A549 (cell line): ENCODE results near the gene MAML3. TPM values are rescaled to one million over a fixed set of nuclear protein-coding genes. Genes with fewer than 3 reads are reported as not detected.

Source experiments
- ATAC-seq, 2 experiments: fragments of 200-7000 bp in 1 of 2; fragments of >200 bp in 1 of 2; cut with Nextera tagmentation in 1 of 2; cut with Tn5 transposase in 1 of 2; 3 replicates each; pipeline versions ENCODE4 v1.8.0 to v1.9.1; 2018 to 2020; ENCODE audit warnings: mild to moderate bottlenecking in 1 of 2, moderate library complexity in 1 of 2
- CTCF ChIA-PET: fragments of 300-600 bp; sonication (Branson Sonifier 250); formaldehyde crosslinking; extraction: SDS; loops from one replicate; lab custom pipeline; 2021; ENCODE audit warnings: antibody characterized with exemption, inconsistent platforms; lab: Yijun Ruan, JAX
- POLR2A ChIA-PET: fragments of 350-600 bp; formaldehyde crosslinking; extraction: SDS; loops from one replicate; lab custom pipeline; 2021; ENCODE audit warnings: antibody characterized with exemption, inconsistent platforms; lab: Yijun Ruan, JAX
- DNase-seq, 2 experiments: peaks; one replicate each; pipeline versions ENCODE4 v3.0.0 to v3.0.0-alpha.2; 2011 to 2016; ENCODE audit warnings: low read depth in 1 of 2, low spot score in 1 of 2
- FAIRE-seq: peaks from 2 replicates; lab custom pipeline; 2011; peaks lifted over from hg19 to GRCh38; lab: Jason Lieb, UNC
- H3K27ac ChIP-seq, 2 experiments: fragments of >200 bp; sonication (Bioruptor Twin); formaldehyde crosslinking; 3 replicates each; pipeline ENCODE4 v1.5.1; 2016 to 2017
- H3K4me1 ChIP-seq: fragments of >200 bp; sonication (Bioruptor Twin); formaldehyde crosslinking; 3 replicates; pipeline ENCODE4 v1.6.1; 2016
- H3K4me2 ChIP-seq: fragments of >200 bp; sonication (Bioruptor Twin); formaldehyde crosslinking; 3 replicates; pipeline ENCODE4 v1.6.1; 2016
- H3K4me3 ChIP-seq: fragments of >200 bp; sonication (Bioruptor Twin); formaldehyde crosslinking; 3 replicates; pipeline ENCODE4 v1.5.1; 2016
- H3K9me3 ChIP-seq: fragments of >200 bp; sonication (Bioruptor Twin); formaldehyde crosslinking; 3 replicates; pipeline ENCODE4 v1.6.1; 2016
- BHLHE40 ChIP-seq: IDR thresholded peaks from 2 replicates; pipeline ENCODE4 v1.6.1; 2012; ENCODE audit warnings: low read depth, low read length, inconsistent platforms
- CEBPB ChIP-seq, 2 experiments: fragments of >200 bp in 1 of 2; sonication (Bioruptor Twin) in 1 of 2; formaldehyde crosslinking in 1 of 2; IDR thresholded peaks; 2 replicates each; pipeline ENCODE4 v1.6.1; 2012 to 2016
- ESRRA ChIP-seq: fragments of 150-350 bp; IDR thresholded peaks from 2 replicates; pipeline ENCODE4 v1.6.1; 2014; ENCODE audit warnings: mild to moderate bottlenecking, low read length, borderline replicate concordance
- FOSL2 ChIP-seq, 2 experiments: fragments of 450-650 bp in 1 of 2; fragments of >200 bp in 1 of 2; sonication (Bioruptor Twin) in 1 of 2; formaldehyde crosslinking; IDR thresholded peaks; 2 replicates each; pipeline versions ENCODE4 v1.5.0 to v1.6.1; 2016 to 2020; ENCODE audit warnings: mild to moderate bottlenecking in 1 of 2, moderate library complexity in 1 of 2
- FOXS1 ChIP-seq: fragments of 250-450 bp; sonication (Bioruptor Pico); IDR thresholded peaks from 2 replicates; pipeline ENCODE4 v1.5.0; 2020; ENCODE audit warnings: mild to moderate bottlenecking, moderate library complexity
- HDAC2 ChIP-seq: fragments of 200-600 bp; sonication (generic); IDR thresholded peaks from 2 replicates; pipeline ENCODE4 v1.6.1; 2016
- JUN ChIP-seq, 2 experiments: fragments of >200 bp; sonication (Bioruptor Twin); formaldehyde crosslinking; IDR thresholded peaks; 2 replicates in 1 of 2; 3 replicates in 1 of 2; pipeline ENCODE4 v1.6.1; 2016 to 2017
- JUNB ChIP-seq: fragments of >200 bp; sonication (Bioruptor Twin); formaldehyde crosslinking; IDR thresholded peaks from 2 replicates; pipeline ENCODE4 v1.6.1; 2016
- MAFK ChIP-seq: fragments of 450-650 bp; IDR thresholded peaks from 2 replicates; pipeline ENCODE4 v1.6.1; 2014; ENCODE audit not compliant: partially characterized antibody
- MAZ ChIP-seq: fragments of 150-350 bp; IDR thresholded peaks from 2 replicates; pipeline ENCODE4 v1.6.1; 2014; ENCODE audit warnings: antibody characterized with exemption, low read depth, low read length, borderline replicate concordance
- NFE2L2 ChIP-seq: fragments of 150-350 bp; conservative IDR thresholded peaks from 2 replicates; pipeline ENCODE4 v1.6.1; 2014; ENCODE audit warnings: low read length
- NPAS2 ChIP-seq: fragments of 250-450 bp; sonication (Bioruptor Pico); IDR thresholded peaks from 2 replicates; pipeline ENCODE4 v1.8.0; 2022; ENCODE audit warnings: mild to moderate bottlenecking, moderate library complexity, borderline replicate concordance
- NR3C1 ChIP-seq: fragments of >200 bp; sonication (Bioruptor Twin); formaldehyde crosslinking; IDR thresholded peaks from 3 replicates; pipeline ENCODE4 v1.6.1; 2017
- POLR2A ChIP-seq: IDR thresholded peaks from 2 replicates; pipeline ENCODE4 v1.6.1; 2012; ENCODE audit warnings: mild to moderate bottlenecking, low read length
- POLR2AphosphoS2 ChIP-seq: conservative IDR thresholded peaks from 2 replicates; pipeline ENCODE4 v1.6.1; 2012; ENCODE audit warnings: low read length, improper control_type of control experiment, inconsistent platforms
- RAD21 ChIP-seq, 2 experiments: fragments of >200 bp in 1 of 2; sonication (Bioruptor Twin) in 1 of 2; formaldehyde crosslinking in 1 of 2; IDR thresholded peaks in 1 of 2; conservative IDR thresholded peaks in 1 of 2; 2 replicates in 1 of 2; 3 replicates in 1 of 2; pipeline ENCODE4 v1.6.1; 2012 to 2018; ENCODE audit warnings: inconsistent platforms in 1 of 2
- RFX5 ChIP-seq: fragments of 450-650 bp; IDR thresholded peaks from 2 replicates; pipeline ENCODE4 v1.7.1; 2014; ENCODE audit warnings: antibody characterized with exemption, mild to moderate bottlenecking, moderate library complexity
- ZNF302 ChIP-seq: fragments of 250-450 bp; sonication (Bioruptor Pico); IDR thresholded peaks from 2 replicates; pipeline ENCODE4 v1.9.0; 2021; ENCODE audit warnings: inconsistent platforms, mild to moderate bottlenecking, moderate library complexity
- ZSCAN20 ChIP-seq: fragments of 250-450 bp; sonication (Bioruptor Pico); IDR thresholded peaks from 2 replicates; pipeline ENCODE4 v1.8.0; 2022; ENCODE audit warnings: mild to moderate bottlenecking, moderate library complexity
- WGBS: methylation state at CpG from one replicate; pipeline ENCODE4 v1.1.6; 2017; ENCODE audit errors: missing lambda C conversion rate; 5-methylcytosine and 5-hydroxymethylcytosine counted together
- polyA plus RNA-seq, 4 experiments: library from polyadenylated mRNA; depleted of rRNA in 3 of 4; stranded (reverse); fragments of >200 nt; fragmentation: RNase III in 1 of 4; extraction: RNeasy Plus Mini Kit Qiagen cat#74134 plus additional on column Dnase treatment in 1 of 4; gene quantifications; 2 replicates in 3 of 4; 3 replicates in 1 of 4; pipeline ENCODE4 v1.2.3, GENCODE V29; 2011 to 2017
- TF ChIP-seq, protein P1 (sequence below): IDR thresholded peaks from 2 replicates; pipeline ENCODE4 v1.6.1; 2012
- TF ChIP-seq, protein P2 (sequence below): fragments of 250-450 bp; sonication (Bioruptor Pico); IDR thresholded peaks from 2 replicates; pipeline ENCODE4 v1.5.0; 2021; ENCODE audit warnings: mild to moderate bottlenecking, moderate library complexity, borderline replicate concordance
- TF ChIP-seq, protein P3 (sequence below): fragments of >200 bp; sonication (Bioruptor Twin); formaldehyde crosslinking; IDR thresholded peaks from 3 replicates; pipeline ENCODE4 v1.5.1; 2016
- TF ChIP-seq, protein P4 (sequence below): fragments of >200 bp; sonication (Bioruptor Twin); formaldehyde crosslinking; IDR thresholded peaks from 3 replicates; pipeline ENCODE4 v1.6.1; 2016
- TF ChIP-seq, protein P5 (sequence below): fragments of 150-350 bp; IDR thresholded peaks from 2 replicates; pipeline ENCODE4 v1.6.1; 2014; ENCODE audit warnings: low read depth, mild to moderate bottlenecking, low read length

MAML3 gene
- polyA plus RNA-seq, 2 of the 4 experiments (the other 2 are of a cell fraction): 9.0 to 22.2 TPM

DNA sequence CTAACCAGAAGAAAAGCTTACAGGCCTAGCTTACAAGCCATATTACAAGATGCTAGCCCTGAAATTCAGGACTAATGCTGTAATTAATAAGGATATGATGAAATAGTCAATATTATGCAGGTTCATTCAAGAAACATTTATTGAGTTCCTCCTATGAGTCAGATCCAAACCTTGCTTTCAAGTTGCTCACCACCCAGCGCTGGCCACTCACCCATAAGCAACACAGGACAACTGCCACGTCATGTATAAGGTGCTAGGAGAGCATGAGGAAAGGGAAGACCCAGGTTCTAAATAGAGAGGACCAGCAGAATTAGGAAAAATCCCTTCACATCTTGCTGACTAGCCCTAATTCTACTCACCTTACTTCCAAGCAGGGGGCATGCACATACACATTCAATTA is 23.3 kb downstream of the MAML3 start:
- 11% methylated on average over 2 of the region's 2 CpGs for WGBS
- FAIRE-seq: no peak
- TF ChIP-seq FOSL2 (IDR thresholded peaks at IDR 0.05): 0 out of 2 replicates have a peak, but pooled peaks have one; percentile 44
- peak; percentile 55 for TF ChIP-seq FOSL2 (CRISPR knock-in tag; IDR thresholded peaks at IDR 0.05)
- TF ChIP-seq NFE2L2: no peak; the same call in 1 of the 2 replicates
- no peak for TF ChIP-seq NPAS2 (CRISPR knock-in tag)
- peak; percentile 32; the same call in 1 of the 2 replicates for TF ChIP-seq JUNB
- TF ChIP-seq, protein P1, sequence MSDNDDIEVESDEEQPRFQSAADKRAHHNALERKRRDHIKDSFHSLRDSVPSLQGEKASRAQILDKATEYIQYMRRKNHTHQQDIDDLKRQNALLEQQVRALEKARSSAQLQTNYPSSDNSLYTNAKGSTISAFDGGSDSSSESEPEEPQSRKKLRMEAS: no peak
- TF ChIP-seq ZNF302 (CRISPR knock-in tag): no peak
- TF ChIP-seq MAFK: peak; percentile 64
- 0 out of 5 replicates have a peak, but pooled peaks of 1 of the 2 experiments have one; percentile 10 for TF ChIP-seq RAD21 (conservative IDR thresholded peaks at IDR 0.05 in 1 of 2, IDR thresholded peaks at IDR 0.05 in 1 of 2)
- peak in 1 of 2 experiments; percentile 18; a peak in 1 of 5 replicates for TF ChIP-seq JUN (IDR thresholded peaks at IDR 0.05)
- Histone ChIP-seq H3K27ac (peak overlapping the region; percentile 58 to 78), H3K4me3 (no peak overlapping the region), H3K9me3 (no peaks in the 10 kb centered on the region), H3K4me1 (peaks cover 57% of the 10 kb centered on the region), H3K4me2 (peak overlapping the region; percentile 47)
- peak; percentile 67 to 70; a peak in 4 of 6 replicates for ATAC-seq
- POLR2A ChIA-PET: no interaction called here
- CTCF ChIA-PET: no interaction called here
- peak in 1 of 2 experiments; percentile 76 for DNase-seq

DNA sequence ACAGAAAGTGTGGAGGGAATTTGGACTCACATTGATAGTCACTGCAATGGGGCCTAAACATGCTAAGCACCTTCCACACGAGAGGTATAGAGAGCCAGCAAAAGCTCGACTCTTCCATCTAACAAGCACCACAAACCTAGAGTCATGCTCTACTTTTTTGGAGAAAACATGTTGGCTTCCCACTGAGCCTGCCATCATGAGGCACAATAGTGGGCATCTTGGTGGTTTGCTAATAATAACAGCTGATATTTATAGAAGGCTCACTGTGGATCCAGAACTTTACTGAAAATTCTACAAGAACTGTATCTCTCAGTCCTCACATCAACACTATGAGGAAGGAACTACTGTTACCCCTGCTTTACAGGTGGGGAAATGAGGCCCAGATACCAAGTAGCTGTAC is 26.6 kb downstream of the MAML3 start:
- Histone ChIP-seq H3K4me1 (peaks cover 29% of the 10 kb centered on the region), H3K9me3 (no peaks in the 10 kb centered on the region)
- CTCF ChIA-PET: interaction anchor here (0.7 kb wide), 1 partner anchor 42 kb away, joined by 3 read pairs; no protein-coding TSS in a partner anchor
- TF ChIP-seq, protein P2, sequence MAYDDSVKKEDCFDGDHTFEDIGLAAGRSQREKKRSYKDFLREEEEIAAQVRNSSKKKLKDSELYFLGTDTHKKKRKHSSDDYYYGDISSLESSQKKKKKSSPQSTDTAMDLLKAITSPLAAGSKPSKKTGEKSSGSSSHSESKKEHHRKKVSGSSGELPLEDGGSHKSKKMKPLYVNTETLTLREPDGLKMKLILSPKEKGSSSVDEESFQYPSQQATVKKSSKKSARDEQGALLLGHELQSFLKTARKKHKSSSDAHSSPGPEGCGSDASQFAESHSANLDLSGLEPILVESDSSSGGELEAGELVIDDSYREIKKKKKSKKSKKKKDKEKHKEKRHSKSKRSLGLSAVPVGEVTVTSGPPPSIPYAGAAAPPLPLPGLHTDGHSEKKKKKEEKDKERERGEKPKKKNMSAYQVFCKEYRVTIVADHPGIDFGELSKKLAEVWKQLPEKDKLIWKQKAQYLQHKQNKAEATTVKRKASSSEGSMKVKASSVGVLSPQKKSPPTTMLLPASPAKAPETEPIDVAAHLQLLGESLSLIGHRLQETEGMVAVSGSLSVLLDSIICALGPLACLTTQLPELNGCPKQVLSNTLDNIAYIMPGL: no peak
- TF ChIP-seq NFE2L2 (no peak), ZSCAN20 (CRISPR knock-in tag) (no peak), HDAC2 (no peak), ESRRA (no peak)
- TF ChIP-seq, all 56 proteins: peak for 0
- no peak for FAIRE-seq
- no peak for DNase-seq
- H3K27ac ChIP-seq: peak overlapping the region in 1 of 2 experiments; percentile 34; a peak in 1 of 6 replicates
- no peak overlapping the region for H3K4me3 ChIP-seq
- POLR2A ChIA-PET: no interaction called here
- no peak for ATAC-seq
- H3K4me2 ChIP-seq: no peak overlapping the region
- 76% methylated on average over 2 of the region's 2 CpGs for WGBS

DNA sequence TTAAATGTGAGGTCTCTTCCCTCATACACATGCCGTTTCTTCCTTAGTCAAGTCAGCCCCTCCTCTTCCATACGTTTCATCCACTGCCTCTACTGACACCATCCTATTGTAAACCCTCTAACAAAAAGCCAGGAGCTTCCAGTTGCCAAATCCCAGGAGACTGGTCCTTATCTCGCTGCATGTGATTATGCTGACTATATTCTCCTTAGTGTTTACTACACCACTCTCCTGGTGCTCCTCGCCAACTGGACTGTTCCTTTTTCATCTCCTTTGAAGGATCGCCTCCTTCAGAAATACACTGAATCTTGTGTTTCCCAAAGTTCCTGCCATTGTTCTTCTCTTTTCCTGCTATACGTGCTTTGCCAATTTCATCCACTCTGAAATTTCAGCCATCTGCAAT is 27.7 kb downstream of the MAML3 start:
- ChIA-PET CTCF (no interaction called here), POLR2A (no interaction called here)
- Histone ChIP-seq H3K9me3 (no peaks in the 10 kb centered on the region), H3K4me2 (no peak overlapping the region), H3K27ac (no peak overlapping the region), H3K4me3 (no peak overlapping the region), H3K4me1 (peaks cover 17% of the 10 kb centered on the region)
- no peak for ATAC-seq
- FAIRE-seq: no peak
- 94% methylated on average over 6 of the region's 6 CpGs for WGBS
- DNase-seq: no peak
- TF ChIP-seq MAZ (no peak), MAFK (no peak), FOXS1 (CRISPR knock-in tag) (no peak), POLR2AphosphoS2 (no peak), CEBPB (IDR thresholded peaks at IDR 0.05) (no peak), BHLHE40 (no peak), NR3C1 (no peak), HDAC2 (no peak), POLR2A (no peak), RFX5 (no peak)
- TF ChIP-seq, protein P3, sequence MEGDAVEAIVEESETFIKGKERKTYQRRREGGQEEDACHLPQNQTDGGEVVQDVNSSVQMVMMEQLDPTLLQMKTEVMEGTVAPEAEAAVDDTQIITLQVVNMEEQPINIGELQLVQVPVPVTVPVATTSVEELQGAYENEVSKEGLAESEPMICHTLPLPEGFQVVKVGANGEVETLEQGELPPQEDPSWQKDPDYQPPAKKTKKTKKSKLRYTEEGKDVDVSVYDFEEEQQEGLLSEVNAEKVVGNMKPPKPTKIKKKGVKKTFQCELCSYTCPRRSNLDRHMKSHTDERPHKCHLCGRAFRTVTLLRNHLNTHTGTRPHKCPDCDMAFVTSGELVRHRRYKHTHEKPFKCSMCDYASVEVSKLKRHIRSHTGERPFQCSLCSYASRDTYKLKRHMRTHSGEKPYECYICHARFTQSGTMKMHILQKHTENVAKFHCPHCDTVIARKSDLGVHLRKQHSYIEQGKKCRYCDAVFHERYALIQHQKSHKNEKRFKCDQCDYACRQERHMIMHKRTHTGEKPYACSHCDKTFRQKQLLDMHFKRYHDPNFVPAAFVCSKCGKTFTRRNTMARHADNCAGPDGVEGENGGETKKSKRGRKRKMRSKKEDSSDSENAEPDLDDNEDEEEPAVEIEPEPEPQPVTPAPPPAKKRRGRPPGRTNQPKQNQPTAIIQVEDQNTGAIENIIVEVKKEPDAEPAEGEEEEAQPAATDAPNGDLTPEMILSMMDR: no peak
- TF ChIP-seq, protein P4, sequence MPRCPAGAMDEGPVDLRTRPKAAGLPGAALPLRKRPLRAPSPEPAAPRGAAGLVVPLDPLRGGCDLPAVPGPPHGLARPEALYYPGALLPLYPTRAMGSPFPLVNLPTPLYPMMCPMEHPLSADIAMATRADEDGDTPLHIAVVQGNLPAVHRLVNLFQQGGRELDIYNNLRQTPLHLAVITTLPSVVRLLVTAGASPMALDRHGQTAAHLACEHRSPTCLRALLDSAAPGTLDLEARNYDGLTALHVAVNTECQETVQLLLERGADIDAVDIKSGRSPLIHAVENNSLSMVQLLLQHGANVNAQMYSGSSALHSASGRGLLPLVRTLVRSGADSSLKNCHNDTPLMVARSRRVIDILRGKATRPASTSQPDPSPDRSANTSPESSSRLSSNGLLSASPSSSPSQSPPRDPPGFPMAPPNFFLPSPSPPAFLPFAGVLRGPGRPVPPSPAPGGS: no peak
- TF ChIP-seq, protein P5, sequence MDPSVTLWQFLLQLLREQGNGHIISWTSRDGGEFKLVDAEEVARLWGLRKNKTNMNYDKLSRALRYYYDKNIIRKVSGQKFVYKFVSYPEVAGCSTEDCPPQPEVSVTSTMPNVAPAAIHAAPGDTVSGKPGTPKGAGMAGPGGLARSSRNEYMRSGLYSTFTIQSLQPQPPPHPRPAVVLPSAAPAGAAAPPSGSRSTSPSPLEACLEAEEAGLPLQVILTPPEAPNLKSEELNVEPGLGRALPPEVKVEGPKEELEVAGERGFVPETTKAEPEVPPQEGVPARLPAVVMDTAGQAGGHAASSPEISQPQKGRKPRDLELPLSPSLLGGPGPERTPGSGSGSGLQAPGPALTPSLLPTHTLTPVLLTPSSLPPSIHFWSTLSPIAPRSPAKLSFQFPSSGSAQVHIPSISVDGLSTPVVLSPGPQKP: no peak
